Measurements from ENCODE around the gene SPTBN4. TPM values are rescaled to one million over a fixed set of nuclear protein-coding genes. Genes with fewer than 3 reads are reported as not detected.

The SPTBN4 gene
- total and polyA plus RNA-seq, 2 donors (not counting 1 experiment from before 2014, with no cell fraction given): 0.03 to 0.67 TPM

DNA sequence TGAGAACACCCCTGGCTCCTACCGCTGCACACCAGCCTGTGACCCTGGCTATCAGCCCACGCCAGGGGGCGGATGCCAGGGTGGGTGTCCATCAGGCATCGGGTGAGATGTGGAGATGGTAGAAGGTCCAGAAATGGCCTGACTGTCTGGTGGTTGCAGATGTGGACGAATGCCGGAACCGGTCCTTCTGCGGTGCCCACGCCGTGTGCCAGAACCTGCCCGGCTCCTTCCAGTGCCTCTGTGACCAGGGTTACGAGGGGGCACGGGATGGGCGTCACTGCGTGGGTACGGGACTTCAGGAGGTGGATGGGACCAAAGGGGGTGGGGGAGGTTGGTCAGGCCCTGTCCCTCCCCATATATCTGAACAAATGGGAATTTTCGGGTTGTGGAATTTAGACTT, 150.1 kb downstream of the SPTBN4 start:
- Mint-ChIP-seq H3K4me3 (no peak overlapping the region), H3K4me1 (peaks cover 24% of the 10 kb centered on the region), H3K27me3 (no peaks in the 10 kb centered on the region), H3K27ac (no peak overlapping the region), H3K9me3 (ENCODE audit: insufficient read depth) (no peaks in the 10 kb centered on the region)
- ATAC-seq (ENCODE audit: low read depth) (no peak), DNase-seq (no peak)
- H3K9ac ChIP-seq (ENCODE audit: low read length): no peak overlapping the region
- WGBS (ENCODE audit: insufficient coverage): over 99% methylated on average over 14 of the region's 17 CpGs
- no peaks in the 10 kb centered on the region for H3K27me3 ChIP-seq (replicated peaks in 1 of 4; ENCODE audit: control extremely low read depth in 1 of 4, control insufficient read depth in 3 of 4, insufficient read depth in 4 of 4, low read length in 3 of 4)
- intact Hi-C loops (cut with micrococcal nuclease): loop anchor here (10.0 kb wide), 1 partner anchor 98 kb away; the partner anchor contains the start of genes COQ8B and ITPKC
- H4K20me1 ChIP-seq (ENCODE audit: control insufficient read depth, insufficient read depth, low read length, poor library complexity, severe bottlenecking): no peaks in the 10 kb centered on the region
- peaks cover 0 to 9% (median 0%) of the 10 kb centered on the region in 3 donors for H3K9me3 ChIP-seq (ENCODE audit: control extremely low read depth in 1 of 3, control insufficient read depth in 2 of 3, insufficient read depth in 1 of 3, low read length in 2 of 3)
- TF ChIP-seq CTCF (IDR thresholded peaks at IDR 0.05): no peak
- no peak for TF ChIP-seq EZH2 (IDR thresholded peaks at IDR 0.05; ENCODE audit: borderline replicate concordance, insufficient read depth, low read depth, low read length, poor library complexity, severe bottlenecking)
- H3K27ac ChIP-seq (ENCODE audit: low read length in 2 of 2): no peak overlapping the region
- H3K4me3 ChIP-seq (ENCODE audit: control extremely low read depth in 1 of 5, extremely low read depth in 1 of 5, insufficient read depth in 1 of 5, low read depth in 2 of 5, low read length in 4 of 5): no peak overlapping the region
- ChIA-PET CTCF (interaction anchor here (1.5 to 4.5 kb wide), 2 partner anchors 17 to 18 kb away, joined by 6 to 37 read pairs; partner anchors contain the start of gene LTBP4), POLR2A (interaction anchor here (0.7 kb wide), 1 partner anchor 189 kb away, joined by 3 read pairs; no protein-coding TSS in a partner anchor)
- no peak overlapping the region for H2AFZ ChIP-seq (ENCODE audit: insufficient read depth, low read depth, low read length, poor library complexity, severe bottlenecking)
- no peak overlapping the region for H3K4me2 ChIP-seq (replicated peaks; ENCODE audit: low read depth, low read length, poor library complexity, severe bottlenecking)
- no peaks in the 10 kb centered on the region for H3K79me2 ChIP-seq (ENCODE audit: control insufficient read depth, insufficient read depth, low read length)
- H3K4me1 ChIP-seq (ENCODE audit: control insufficient read depth in 2 of 2, insufficient read depth in 2 of 2, low read length in 2 of 2): peaks cover 11 to 20% of the 10 kb centered on the region in 2 donors
- peaks cover 0 to 7% of the 10 kb centered on the region in 2 experiments for H3K36me3 ChIP-seq (replicated peaks in 1 of 2; ENCODE audit: control extremely low read depth in 1 of 2, control insufficient read depth in 1 of 2, extremely low read depth in 1 of 2, insufficient read depth in 2 of 2, low read length in 1 of 2)

DNA sequence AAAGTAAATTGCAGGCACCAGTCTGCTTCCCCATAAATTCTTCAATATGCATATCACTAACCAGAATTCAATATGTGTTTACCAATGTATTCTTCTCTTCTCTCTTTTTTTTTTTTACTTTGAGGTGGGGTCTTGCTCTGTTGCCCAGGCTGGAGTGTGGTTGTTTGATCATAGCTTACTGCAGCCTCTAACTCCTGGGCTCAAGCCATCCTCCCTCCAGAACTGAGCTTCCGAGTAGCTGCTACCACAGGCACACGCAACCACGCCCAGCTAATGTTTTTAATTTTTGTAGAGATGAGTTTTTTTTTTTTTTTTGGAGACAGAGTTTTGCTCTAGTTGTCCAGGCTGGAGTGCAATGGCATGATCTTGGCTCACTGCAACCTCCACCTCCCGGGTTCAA, 151.2 kb downstream of the SPTBN4 start:
- no peak for DNase-seq
- Histone ChIP-seq H3K36me3 (replicated peaks in 1 of 2; ENCODE audit: control extremely low read depth in 1 of 2, control insufficient read depth in 1 of 2, extremely low read depth in 1 of 2, insufficient read depth in 2 of 2, low read length in 1 of 2) (peaks cover 0 to 12% of the 10 kb centered on the region in 2 experiments), H3K9ac (ENCODE audit: low read length) (no peak overlapping the region), H3K27ac (ENCODE audit: low read length in 2 of 2) (no peak overlapping the region), H2AFZ (ENCODE audit: insufficient read depth, low read depth, low read length, poor library complexity, severe bottlenecking) (no peak overlapping the region), H3K79me2 (ENCODE audit: control insufficient read depth, insufficient read depth, low read length) (no peaks in the 10 kb centered on the region), H3K27me3 (replicated peaks in 1 of 4; ENCODE audit: control extremely low read depth in 1 of 4, control insufficient read depth in 3 of 4, insufficient read depth in 4 of 4, low read length in 3 of 4) (no peaks in the 10 kb centered on the region), H3K4me2 (replicated peaks; ENCODE audit: low read depth, low read length, poor library complexity, severe bottlenecking) (no peak overlapping the region), H3K9me3 (ENCODE audit: control extremely low read depth in 1 of 3, control insufficient read depth in 2 of 3, insufficient read depth in 1 of 3, low read length in 2 of 3) (peaks cover 0 to 5% (median 0%) of the 10 kb centered on the region in 3 donors), H3K4me3 (ENCODE audit: control extremely low read depth in 1 of 5, extremely low read depth in 1 of 5, insufficient read depth in 1 of 5, low read depth in 2 of 5, low read length in 4 of 5) (no peak overlapping the region), H3K4me1 (ENCODE audit: control insufficient read depth in 2 of 2, insufficient read depth in 2 of 2, low read length in 2 of 2) (peaks cover 11 to 18% of the 10 kb centered on the region in 2 donors), H4K20me1 (ENCODE audit: control insufficient read depth, insufficient read depth, low read length, poor library complexity, severe bottlenecking) (no peaks in the 10 kb centered on the region)
- 80% methylated on average over 1 of the region's 4 CpGs for WGBS (ENCODE audit: insufficient coverage)
- peaks cover 16% of the 10 kb centered on the region for H3K4me1 Mint-ChIP-seq
- H3K27ac Mint-ChIP-seq: no peak overlapping the region
- CTCF ChIA-PET: interaction anchor here (0.7 to 1.0 kb wide), 2 partner anchors 18 to 55 kb away, joined by 3 to 4 read pairs; no protein-coding TSS in a partner anchor
- ATAC-seq (ENCODE audit: low read depth): no peak
- TF ChIP-seq CTCF (IDR thresholded peaks at IDR 0.05) (no peak), EZH2 (IDR thresholded peaks at IDR 0.05; ENCODE audit: borderline replicate concordance, insufficient read depth, low read depth, low read length, poor library complexity, severe bottlenecking) (no peak)
- H3K9me3 Mint-ChIP-seq (ENCODE audit: insufficient read depth): no peaks in the 10 kb centered on the region
- POLR2A ChIA-PET: no interaction called here
- no peaks in the 10 kb centered on the region for H3K27me3 Mint-ChIP-seq
- no peak overlapping the region for H3K4me3 Mint-ChIP-seq
- intact Hi-C loops (cut with micrococcal nuclease): loop anchor here (10.0 kb wide), 1 partner anchor 97 kb away; the partner anchor contains the start of genes COQ8B and ITPKC

All from B cell (primary cell).